GM12865 (cell line): ENCODE data around the gene CDH24.

Experiments
- DNase-seq: peaks from one replicate; pipeline ENCODE4 v3.0.0; 2010; ENCODE audit warnings: low read depth
- H3K4me3 ChIP-seq: 2 replicates; pipeline ENCODE4 v1.5.1; 2011; ENCODE audit warnings: mild to moderate bottlenecking, low read depth, low read length, control low read depth
- TF ChIP-seq, protein P1 (sequence below): IDR thresholded peaks from 2 replicates; pipeline ENCODE4 v1.5.1; 2011; ENCODE audit warnings: low read length, control low read depth, low read depth, inconsistent platforms; ENCODE audit not compliant: insufficient read depth; ENCODE audit errors: missing control alignments

The CDH24 gene

DNA sequence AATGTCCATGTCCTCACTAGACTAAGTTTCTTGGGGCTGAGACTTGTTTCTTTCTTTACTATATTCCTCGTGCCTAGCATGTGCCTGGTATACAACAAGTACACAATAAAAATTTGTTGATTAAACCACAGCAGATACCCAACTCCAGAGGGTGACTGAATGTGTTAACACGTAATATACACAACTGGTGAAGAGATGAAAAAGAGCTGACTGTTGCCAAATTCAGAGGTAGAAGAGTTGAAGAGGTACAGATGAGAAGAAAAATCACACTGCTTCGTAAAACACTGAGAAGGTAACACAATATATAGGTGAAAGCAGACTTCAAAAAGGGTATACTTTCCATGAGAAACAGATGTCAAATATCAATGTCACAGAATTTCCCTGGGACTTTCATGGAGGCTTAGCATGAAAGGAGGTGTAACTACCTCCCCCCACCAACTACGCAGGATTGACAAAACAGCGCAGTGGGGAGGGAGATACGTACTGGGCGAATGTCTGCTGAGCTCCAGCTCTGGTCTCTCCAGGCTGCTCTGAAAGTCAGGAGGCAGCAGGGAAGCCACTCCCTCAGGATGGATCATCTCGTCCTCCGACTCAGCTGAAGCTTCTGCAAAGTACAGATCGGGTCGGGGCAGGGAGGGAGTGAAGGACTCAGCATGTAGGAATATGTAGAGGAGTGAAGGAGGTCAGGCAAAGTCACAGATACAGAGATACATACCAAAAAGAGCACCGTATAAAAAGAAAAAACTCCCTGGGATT lies 32.4 kb upstream of the CDH24 start:
- no peak for DNase-seq
- H3K4me3 ChIP-seq = no peak overlapping the region
- TF ChIP-seq, protein P1, sequence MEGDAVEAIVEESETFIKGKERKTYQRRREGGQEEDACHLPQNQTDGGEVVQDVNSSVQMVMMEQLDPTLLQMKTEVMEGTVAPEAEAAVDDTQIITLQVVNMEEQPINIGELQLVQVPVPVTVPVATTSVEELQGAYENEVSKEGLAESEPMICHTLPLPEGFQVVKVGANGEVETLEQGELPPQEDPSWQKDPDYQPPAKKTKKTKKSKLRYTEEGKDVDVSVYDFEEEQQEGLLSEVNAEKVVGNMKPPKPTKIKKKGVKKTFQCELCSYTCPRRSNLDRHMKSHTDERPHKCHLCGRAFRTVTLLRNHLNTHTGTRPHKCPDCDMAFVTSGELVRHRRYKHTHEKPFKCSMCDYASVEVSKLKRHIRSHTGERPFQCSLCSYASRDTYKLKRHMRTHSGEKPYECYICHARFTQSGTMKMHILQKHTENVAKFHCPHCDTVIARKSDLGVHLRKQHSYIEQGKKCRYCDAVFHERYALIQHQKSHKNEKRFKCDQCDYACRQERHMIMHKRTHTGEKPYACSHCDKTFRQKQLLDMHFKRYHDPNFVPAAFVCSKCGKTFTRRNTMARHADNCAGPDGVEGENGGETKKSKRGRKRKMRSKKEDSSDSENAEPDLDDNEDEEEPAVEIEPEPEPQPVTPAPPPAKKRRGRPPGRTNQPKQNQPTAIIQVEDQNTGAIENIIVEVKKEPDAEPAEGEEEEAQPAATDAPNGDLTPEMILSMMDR = no peak

DNA sequence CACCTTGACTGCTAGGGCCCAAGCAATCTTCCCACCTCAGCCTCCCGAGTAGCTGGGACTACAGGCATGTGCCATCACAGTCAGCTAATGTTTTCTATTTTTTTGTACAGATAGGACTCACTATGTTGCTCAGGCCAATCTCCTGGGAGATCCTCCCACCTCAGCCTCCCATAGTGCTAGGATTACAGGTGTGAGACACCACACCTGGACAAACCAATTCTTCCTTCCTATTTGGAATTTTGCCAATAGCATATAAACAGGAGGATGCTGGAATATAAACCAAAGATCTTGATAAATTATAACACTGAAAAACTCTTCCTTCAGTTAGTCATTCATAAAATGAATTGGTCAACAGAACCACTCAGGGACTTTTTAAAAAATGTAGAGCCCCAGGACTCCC lies 29.2 kb upstream of the CDH24 start:
- no peak overlapping the region for H3K4me3 ChIP-seq
- no peak for DNase-seq
- TF ChIP-seq, protein P1 = no peak

DNA sequence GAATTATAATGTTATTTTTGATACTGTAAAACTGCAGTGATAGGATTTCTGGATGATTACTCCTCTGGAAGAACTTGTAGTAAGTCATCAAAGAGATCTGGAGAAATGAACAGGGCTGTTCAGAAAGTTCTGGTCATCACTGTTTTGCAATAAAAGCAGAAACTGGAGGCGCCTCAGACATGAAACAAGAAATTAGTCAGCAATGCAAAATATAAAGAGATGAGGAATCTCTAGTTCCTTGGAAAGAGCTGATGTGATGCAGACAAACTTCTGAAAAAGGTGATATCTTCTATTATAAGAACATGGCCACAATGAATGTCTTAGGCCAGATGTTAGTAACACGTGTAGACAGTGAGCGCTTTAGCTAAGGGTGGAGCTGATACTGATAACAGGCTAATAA lies 28.1 kb upstream of the CDH24 start:
- H3K4me3 ChIP-seq = no peak overlapping the region
- DNase-seq = no peak
- TF ChIP-seq, protein P1 = no peak

DNA sequence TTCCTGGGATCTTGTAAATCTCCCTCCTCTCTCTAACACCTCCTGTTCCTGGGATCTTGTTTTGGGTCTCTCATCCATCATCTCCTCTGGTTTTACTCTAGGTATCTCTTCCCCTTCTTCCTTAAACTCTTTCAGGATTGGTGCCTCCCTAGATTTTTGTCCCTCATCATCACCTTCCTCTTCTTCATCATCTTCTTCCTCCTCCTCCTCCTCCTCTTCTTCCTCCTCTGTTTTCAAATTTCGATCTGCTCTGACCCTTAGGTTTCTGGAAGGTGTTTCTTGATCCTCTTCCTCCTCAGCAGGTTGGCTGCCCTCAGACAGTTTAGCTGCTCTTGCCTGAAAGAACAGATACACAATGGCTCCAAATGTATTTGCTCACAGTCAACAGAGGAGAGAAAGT lies 23.2 kb upstream of the CDH24 start:
- no peak overlapping the region for H3K4me3 ChIP-seq
- no peak for DNase-seq
- TF ChIP-seq, protein P1 = no peak

DNA sequence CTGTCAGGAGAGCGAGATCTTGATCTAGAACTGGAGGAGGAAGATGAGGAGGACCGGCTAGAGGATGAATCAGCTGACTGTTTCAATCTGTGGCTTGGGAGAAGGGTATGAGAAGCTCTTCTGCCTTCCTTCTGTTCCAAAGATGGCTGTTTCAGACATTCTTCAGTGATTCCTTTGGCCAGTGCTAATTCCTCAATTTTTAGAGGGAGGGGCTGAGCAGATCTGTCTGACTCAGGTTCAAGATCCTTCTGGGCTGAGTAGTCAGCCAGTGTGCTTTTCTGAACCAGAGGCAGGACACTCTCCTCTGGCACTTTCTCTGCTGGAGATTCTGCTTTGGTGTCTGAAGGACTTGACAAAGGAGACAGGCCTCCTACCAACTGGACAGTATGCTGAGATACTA lies 22.4 kb upstream of the CDH24 start:
- DNase-seq = no peak
- TF ChIP-seq, protein P1 = no peak
- H3K4me3 ChIP-seq = no peak overlapping the region

DNA sequence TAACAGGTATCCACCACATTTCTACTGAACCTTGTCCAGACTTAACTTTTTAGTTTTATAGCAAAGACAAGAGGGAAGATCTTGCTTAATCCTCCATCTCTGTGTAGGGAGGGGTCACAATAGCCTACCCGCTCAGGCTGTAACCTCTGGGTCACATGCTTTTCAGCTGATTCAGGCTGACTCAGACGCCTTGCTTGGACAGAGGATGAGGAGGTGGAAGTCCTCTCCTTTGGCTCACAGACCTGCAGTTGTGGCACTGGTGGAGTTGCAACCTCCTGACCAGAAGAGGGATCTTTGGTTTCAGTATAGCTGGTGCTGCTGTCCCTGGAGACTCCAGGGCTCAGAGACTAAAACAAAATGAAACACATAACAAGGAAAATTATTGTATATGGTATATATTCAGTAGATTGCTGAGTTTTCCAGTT lies 21.4 kb upstream of the CDH24 start:
- DNase-seq = no peak
- TF ChIP-seq, protein P1 = no peak
- H3K4me3 ChIP-seq = no peak overlapping the region

DNA sequence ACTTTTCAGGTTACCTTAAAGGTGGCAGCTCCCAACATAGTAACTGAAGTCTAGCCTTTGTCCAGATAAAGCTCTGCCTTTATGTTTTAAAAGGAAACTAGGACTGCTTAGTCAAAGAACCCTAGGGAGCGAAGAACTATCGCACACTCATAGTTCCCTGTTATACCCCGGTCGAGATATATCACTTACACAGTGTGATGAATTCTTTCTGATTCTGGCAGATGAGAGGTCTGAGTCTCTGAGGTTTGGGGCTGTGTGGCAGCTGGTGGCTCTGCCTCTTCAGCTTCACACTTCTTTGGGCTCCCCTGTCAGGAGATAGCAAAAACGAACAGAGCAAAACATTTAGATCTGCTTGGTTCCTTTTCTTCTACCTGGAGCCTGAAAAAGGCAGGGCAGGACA lies 20.6 kb upstream of the CDH24 start:
- no peak for DNase-seq
- H3K4me3 ChIP-seq = no peak overlapping the region
- TF ChIP-seq, protein P1 = no peak
